Measurements from ENCODE around the gene TENM4. TPM values are rescaled to one million over a fixed set of nuclear protein-coding genes. Genes with fewer than 3 reads are reported as not detected.

TENM4 gene
- polyA plus RNA-seq, 1 of the 3 experiments (the other 2 are of a cell fraction): 16.7 TPM

DNA sequence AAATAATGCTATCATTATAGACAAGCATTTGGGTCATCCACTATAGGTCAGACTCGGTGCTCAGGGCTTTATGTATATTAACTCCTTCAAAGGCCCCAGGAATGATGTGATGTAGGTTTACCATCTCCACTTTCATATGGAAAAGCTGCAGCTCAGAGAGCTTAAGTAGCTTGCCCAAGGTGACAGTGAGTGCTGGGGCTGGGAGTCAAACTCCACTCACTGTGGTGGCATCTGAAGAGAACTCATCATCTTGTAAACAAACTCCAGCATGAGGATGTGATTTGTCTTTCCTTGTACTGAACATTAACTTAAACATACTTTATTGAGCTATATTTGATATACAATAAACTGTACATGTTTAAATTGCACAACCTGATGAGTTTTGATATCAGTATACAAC, 25.4 kb downstream of the TENM4 start:
- CTCF ChIA-PET: interaction anchor here (1.1 kb wide), 1 partner anchor 20 kb away, joined by 3 read pairs; no protein-coding TSS in a partner anchor
- Histone ChIP-seq H3K9me3 (no peaks in the 10 kb centered on the region), H3K79me2 (ENCODE audit: insufficient read depth) (peaks cover 71% of the 10 kb centered on the region), H3K4me3 (ENCODE audit: low read depth in 2 of 2, low read length in 1 of 2) (no peak overlapping the region), H3K27me3 (ENCODE audit: insufficient read depth) (no peaks in the 10 kb centered on the region), H2AFZ (ENCODE audit: low read depth) (no peak overlapping the region), H3K9ac (peak overlapping the region; percentile 62; the same call in 1 of the 2 replicates), H3K4me2 (peak overlapping the region; percentile 72), H3K4me1 (ENCODE audit: control insufficient read depth in 1 of 2, insufficient read depth in 2 of 2, low read depth in 1 of 2, low read length in 1 of 2) (peaks cover 14 to 39% of the 10 kb centered on the region in 2 experiments), H3F3A (replicated peaks; ENCODE audit: insufficient read depth) (peaks cover 45% of the 10 kb centered on the region), H3K27ac (ENCODE audit: low read depth in 2 of 2, low read length in 1 of 2) (peak overlapping the region; percentile 79 to 97; a peak in 3 of 4 replicates), H3K36me3 (replicated peaks in 1 of 2; ENCODE audit: control insufficient read depth in 1 of 2, insufficient read depth in 2 of 2, low read length in 1 of 2) (no peaks in the 10 kb centered on the region), H4K20me1 (ENCODE audit: insufficient read depth) (no peaks in the 10 kb centered on the region; the same call in 1 of the 2 replicates), H3K9me2 (no peaks in the 10 kb centered on the region)
- no peak for DNase-seq
- TF ChIP-seq, protein P1, sequence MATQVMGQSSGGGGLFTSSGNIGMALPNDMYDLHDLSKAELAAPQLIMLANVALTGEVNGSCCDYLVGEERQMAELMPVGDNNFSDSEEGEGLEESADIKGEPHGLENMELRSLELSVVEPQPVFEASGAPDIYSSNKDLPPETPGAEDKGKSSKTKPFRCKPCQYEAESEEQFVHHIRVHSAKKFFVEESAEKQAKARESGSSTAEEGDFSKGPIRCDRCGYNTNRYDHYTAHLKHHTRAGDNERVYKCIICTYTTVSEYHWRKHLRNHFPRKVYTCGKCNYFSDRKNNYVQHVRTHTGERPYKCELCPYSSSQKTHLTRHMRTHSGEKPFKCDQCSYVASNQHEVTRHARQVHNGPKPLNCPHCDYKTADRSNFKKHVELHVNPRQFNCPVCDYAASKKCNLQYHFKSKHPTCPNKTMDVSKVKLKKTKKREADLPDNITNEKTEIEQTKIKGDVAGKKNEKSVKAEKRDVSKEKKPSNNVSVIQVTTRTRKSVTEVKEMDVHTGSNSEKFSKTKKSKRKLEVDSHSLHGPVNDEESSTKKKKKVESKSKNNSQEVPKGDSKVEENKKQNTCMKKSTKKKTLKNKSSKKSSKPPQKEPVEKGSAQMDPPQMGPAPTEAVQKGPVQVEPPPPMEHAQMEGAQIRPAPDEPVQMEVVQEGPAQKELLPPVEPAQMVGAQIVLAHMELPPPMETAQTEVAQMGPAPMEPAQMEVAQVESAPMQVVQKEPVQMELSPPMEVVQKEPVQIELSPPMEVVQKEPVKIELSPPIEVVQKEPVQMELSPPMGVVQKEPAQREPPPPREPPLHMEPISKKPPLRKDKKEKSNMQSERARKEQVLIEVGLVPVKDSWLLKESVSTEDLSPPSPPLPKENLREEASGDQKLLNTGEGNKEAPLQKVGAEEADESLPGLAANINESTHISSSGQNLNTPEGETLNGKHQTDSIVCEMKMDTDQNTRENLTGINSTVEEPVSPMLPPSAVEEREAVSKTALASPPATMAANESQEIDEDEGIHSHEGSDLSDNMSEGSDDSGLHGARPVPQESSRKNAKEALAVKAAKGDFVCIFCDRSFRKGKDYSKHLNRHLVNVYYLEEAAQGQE (IDR thresholded peaks at IDR 0.05; ENCODE audit: low read depth, low read length): no peak
- TF ChIP-seq IRF3 (IDR thresholded peaks at IDR 0.05; ENCODE audit: low read depth, low read length) (no peak), MXI1 (IDR thresholded peaks at IDR 0.05; ENCODE audit: low read depth, low read length) (no peak), ELF1 (IDR thresholded peaks at IDR 0.05) (no peak), JUND (IDR thresholded peaks at IDR 0.05) (no peak), SMC3 (IDR thresholded peaks at IDR 0.05; ENCODE audit: low read depth, low read length) (no peak), RFX5 (IDR thresholded peaks at IDR 0.05; ENCODE audit: low read length) (no peak), SIN3A (IDR thresholded peaks at IDR 0.05; ENCODE audit: borderline replicate concordance, low read depth, low read length) (no peak), RAD21 (IDR thresholded peaks at IDR 0.05; ENCODE audit: low read length) (no peak), YY1 (IDR thresholded peaks at IDR 0.05; ENCODE audit: low read depth) (no peak)
- TF ChIP-seq, protein P2, sequence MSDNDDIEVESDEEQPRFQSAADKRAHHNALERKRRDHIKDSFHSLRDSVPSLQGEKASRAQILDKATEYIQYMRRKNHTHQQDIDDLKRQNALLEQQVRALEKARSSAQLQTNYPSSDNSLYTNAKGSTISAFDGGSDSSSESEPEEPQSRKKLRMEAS (IDR thresholded peaks at IDR 0.05; ENCODE audit: low read depth): no peak
- TF ChIP-seq, protein P3, sequence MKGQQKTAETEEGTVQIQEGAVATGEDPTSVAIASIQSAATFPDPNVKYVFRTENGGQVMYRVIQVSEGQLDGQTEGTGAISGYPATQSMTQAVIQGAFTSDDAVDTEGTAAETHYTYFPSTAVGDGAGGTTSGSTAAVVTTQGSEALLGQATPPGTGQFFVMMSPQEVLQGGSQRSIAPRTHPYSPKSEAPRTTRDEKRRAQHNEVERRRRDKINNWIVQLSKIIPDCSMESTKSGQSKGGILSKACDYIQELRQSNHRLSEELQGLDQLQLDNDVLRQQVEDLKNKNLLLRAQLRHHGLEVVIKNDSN (IDR thresholded peaks at IDR 0.05; ENCODE audit: borderline replicate concordance, low read depth): no peak
- TF ChIP-seq, protein P4, sequence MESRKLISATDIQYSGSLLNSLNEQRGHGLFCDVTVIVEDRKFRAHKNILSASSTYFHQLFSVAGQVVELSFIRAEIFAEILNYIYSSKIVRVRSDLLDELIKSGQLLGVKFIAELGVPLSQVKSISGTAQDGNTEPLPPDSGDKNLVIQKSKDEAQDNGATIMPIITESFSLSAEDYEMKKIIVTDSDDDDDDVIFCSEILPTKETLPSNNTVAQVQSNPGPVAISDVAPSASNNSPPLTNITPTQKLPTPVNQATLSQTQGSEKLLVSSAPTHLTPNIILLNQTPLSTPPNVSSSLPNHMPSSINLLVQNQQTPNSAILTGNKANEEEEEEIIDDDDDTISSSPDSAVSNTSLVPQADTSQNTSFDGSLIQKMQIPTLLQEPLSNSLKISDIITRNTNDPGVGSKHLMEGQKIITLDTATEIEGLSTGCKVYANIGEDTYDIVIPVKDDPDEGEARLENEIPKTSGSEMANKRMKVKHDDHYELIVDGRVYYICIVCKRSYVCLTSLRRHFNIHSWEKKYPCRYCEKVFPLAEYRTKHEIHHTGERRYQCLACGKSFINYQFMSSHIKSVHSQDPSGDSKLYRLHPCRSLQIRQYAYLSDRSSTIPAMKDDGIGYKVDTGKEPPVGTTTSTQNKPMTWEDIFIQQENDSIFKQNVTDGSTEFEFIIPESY (IDR thresholded peaks at IDR 0.05; ENCODE audit: borderline replicate concordance, low read depth): no peak
- TF ChIP-seq, protein P5, sequence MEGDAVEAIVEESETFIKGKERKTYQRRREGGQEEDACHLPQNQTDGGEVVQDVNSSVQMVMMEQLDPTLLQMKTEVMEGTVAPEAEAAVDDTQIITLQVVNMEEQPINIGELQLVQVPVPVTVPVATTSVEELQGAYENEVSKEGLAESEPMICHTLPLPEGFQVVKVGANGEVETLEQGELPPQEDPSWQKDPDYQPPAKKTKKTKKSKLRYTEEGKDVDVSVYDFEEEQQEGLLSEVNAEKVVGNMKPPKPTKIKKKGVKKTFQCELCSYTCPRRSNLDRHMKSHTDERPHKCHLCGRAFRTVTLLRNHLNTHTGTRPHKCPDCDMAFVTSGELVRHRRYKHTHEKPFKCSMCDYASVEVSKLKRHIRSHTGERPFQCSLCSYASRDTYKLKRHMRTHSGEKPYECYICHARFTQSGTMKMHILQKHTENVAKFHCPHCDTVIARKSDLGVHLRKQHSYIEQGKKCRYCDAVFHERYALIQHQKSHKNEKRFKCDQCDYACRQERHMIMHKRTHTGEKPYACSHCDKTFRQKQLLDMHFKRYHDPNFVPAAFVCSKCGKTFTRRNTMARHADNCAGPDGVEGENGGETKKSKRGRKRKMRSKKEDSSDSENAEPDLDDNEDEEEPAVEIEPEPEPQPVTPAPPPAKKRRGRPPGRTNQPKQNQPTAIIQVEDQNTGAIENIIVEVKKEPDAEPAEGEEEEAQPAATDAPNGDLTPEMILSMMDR (IDR thresholded peaks at IDR 0.05): no peak
- POLR2A ChIA-PET: no interaction called here
- WGBS (ENCODE audit: low lambda C conversion rate): 17% methylated on average over 1 of the region's 1 CpG

All from SK-N-SH (cell line).